ENCODE data around the gene DAPK2. TPM values are rescaled to one million over a fixed set of nuclear protein-coding genes. Genes with fewer than 3 reads are reported as not detected.

The DAPK2 gene
- polyA plus RNA-seq, 1 of the 3 experiments (the other 2 are of a cell fraction): 1.4 TPM

DNA sequence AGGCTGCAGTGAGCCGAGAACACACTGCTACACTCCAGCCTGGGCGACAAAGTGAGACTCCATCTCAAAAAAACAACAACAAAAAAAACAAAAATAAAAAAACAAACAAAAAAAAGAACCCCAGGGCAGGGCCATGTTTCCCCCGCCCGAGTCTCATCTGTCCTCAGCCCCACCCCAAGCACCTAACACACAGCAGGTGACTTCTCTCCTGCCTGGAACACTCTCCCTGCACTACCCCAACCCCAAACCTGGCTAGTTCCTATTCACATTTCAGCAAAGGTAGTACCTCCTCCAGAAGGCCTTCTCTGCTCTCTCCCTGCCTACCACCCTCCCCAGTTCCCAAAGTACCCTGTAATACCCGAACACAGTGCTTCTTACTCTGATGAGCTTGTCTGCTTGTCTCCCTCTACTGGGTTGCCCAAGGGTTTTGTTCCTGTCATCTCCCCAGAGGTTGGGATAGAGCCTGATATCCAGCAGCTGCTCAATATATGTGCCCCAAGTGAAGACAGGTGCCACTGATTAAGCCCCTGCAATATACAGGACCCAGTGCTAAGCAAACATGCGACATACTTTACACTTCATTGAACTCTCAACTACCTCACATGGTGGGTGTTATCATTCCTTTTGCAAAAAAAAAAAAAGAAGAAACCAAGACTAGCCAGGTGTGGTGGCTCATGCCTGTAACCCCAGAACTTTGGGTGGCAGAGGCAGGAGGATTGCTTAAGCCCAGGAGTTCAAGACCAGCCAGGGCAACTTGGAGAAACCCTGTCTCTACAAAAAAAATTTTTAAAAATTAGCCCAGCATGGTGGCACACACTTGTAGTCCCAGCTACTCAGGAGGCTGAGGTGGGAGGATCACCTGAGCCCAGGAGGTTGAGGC, 103.6 kb downstream of the DAPK2 start:
- Histone ChIP-seq H3K9me2 (no peaks in the 10 kb centered on the region), H3K4me2 (no peak overlapping the region), H2AFZ (ENCODE audit: low read depth) (no peak overlapping the region), H3F3A (replicated peaks; ENCODE audit: insufficient read depth) (no peaks in the 10 kb centered on the region), H3K27me3 (ENCODE audit: insufficient read depth) (no peaks in the 10 kb centered on the region), H3K4me3 (ENCODE audit: low read depth in 2 of 2, low read length in 1 of 2) (no peak overlapping the region), H3K9me3 (no peaks in the 10 kb centered on the region), H3K79me2 (ENCODE audit: insufficient read depth) (no peaks in the 10 kb centered on the region), H3K9ac (no peak overlapping the region), H4K20me1 (ENCODE audit: insufficient read depth) (no peaks in the 10 kb centered on the region), H3K27ac (ENCODE audit: low read depth in 2 of 2, low read length in 1 of 2) (no peak overlapping the region), H3K4me1 (ENCODE audit: control insufficient read depth in 1 of 2, insufficient read depth in 2 of 2, low read depth in 1 of 2, low read length in 1 of 2) (peaks cover 8 to 12% of the 10 kb centered on the region in 2 experiments; a peak in 2 of 4 replicates), H3K36me3 (replicated peaks in 1 of 2; ENCODE audit: control insufficient read depth in 1 of 2, insufficient read depth in 2 of 2, low read length in 1 of 2) (no peaks in the 10 kb centered on the region)
- ChIA-PET POLR2A (no interaction called here), CTCF (interaction anchor here (1.8 kb wide), 1 partner anchor 191 kb away, joined by 5 read pairs; no protein-coding TSS in a partner anchor)
- no peak for DNase-seq
- WGBS (ENCODE audit: low lambda C conversion rate): 93% methylated on average over 6 of the region's 6 CpGs
- TF ChIP-seq TCF12 (IDR thresholded peaks at IDR 0.05) (no peak), POLR2AphosphoS5 (IDR thresholded peaks at IDR 0.05; ENCODE audit: low read depth, low read length) (no peak), RFX5 (IDR thresholded peaks at IDR 0.05; ENCODE audit: low read length) (no peak), TAF1 (IDR thresholded peaks at IDR 0.05; ENCODE audit: borderline replicate concordance, low read depth, low read length) (no peak), FOSL2 (IDR thresholded peaks at IDR 0.05; ENCODE audit: borderline replicate concordance, low read depth) (no peak), MXI1 (IDR thresholded peaks at IDR 0.05; ENCODE audit: low read depth, low read length) (no peak), FOXM1 (IDR thresholded peaks at IDR 0.05; ENCODE audit: low read depth) (no peak), SMC3 (IDR thresholded peaks at IDR 0.05; ENCODE audit: low read depth, low read length) (no peak), RAD21 (IDR thresholded peaks at IDR 0.05; ENCODE audit: low read length) (no peak)

DNA sequence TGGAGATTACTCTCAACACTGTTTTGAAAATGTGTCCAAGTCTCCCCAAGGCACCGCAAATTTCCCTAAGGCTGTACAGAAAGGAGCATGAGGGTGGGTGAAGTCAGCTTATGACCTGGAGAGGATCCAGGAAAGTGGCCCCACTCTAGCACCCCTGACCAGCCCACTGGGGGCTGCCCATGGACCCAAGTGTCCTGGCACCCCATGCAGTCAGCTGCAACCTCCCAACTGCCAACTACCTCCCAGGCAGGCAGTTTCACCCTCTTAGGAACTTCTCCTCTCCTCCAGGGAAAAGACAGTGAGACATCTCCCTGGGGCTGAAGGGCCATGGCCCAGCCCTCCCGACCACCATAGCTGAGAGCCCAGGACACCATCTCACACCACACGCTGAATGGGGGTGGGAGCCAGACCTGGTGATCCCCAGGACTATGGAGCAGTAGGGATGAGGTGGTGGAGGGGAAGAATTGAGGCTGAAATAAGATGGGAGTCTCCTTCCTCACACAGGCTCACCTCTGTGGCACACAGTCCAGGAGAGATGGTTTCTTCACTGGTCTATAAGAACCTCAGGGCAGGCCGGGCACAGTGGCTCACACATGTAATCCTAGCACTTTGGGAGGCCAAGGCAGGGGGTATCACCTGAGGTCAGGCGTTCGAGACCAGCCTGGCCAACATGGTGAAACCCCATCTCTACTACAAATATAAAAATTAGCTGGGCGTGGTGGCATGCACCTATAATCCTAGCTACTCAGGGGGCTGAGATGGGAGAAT, 104.4 kb downstream of the DAPK2 start:
- no peak overlapping the region for H3K4me3 ChIP-seq (ENCODE audit: low read depth in 2 of 2, low read length in 1 of 2)
- WGBS (ENCODE audit: low lambda C conversion rate): 91% methylated on average over 5 of the region's 7 CpGs
- DNase-seq: no peak

More for the DNA sequence above, 104.4 kb downstream of the DAPK2 start:
- TF ChIP-seq, protein P1, sequence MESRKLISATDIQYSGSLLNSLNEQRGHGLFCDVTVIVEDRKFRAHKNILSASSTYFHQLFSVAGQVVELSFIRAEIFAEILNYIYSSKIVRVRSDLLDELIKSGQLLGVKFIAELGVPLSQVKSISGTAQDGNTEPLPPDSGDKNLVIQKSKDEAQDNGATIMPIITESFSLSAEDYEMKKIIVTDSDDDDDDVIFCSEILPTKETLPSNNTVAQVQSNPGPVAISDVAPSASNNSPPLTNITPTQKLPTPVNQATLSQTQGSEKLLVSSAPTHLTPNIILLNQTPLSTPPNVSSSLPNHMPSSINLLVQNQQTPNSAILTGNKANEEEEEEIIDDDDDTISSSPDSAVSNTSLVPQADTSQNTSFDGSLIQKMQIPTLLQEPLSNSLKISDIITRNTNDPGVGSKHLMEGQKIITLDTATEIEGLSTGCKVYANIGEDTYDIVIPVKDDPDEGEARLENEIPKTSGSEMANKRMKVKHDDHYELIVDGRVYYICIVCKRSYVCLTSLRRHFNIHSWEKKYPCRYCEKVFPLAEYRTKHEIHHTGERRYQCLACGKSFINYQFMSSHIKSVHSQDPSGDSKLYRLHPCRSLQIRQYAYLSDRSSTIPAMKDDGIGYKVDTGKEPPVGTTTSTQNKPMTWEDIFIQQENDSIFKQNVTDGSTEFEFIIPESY (IDR thresholded peaks at IDR 0.05; ENCODE audit: borderline replicate concordance, low read depth): no peak
- no peak for TF ChIP-seq GABPA (IDR thresholded peaks at IDR 0.05; ENCODE audit: low read depth)
- TF ChIP-seq JUND (IDR thresholded peaks at IDR 0.05): no peak
- TF ChIP-seq FOSL2 (IDR thresholded peaks at IDR 0.05; ENCODE audit: borderline replicate concordance, low read depth): no peak
- TF ChIP-seq, protein P2, sequence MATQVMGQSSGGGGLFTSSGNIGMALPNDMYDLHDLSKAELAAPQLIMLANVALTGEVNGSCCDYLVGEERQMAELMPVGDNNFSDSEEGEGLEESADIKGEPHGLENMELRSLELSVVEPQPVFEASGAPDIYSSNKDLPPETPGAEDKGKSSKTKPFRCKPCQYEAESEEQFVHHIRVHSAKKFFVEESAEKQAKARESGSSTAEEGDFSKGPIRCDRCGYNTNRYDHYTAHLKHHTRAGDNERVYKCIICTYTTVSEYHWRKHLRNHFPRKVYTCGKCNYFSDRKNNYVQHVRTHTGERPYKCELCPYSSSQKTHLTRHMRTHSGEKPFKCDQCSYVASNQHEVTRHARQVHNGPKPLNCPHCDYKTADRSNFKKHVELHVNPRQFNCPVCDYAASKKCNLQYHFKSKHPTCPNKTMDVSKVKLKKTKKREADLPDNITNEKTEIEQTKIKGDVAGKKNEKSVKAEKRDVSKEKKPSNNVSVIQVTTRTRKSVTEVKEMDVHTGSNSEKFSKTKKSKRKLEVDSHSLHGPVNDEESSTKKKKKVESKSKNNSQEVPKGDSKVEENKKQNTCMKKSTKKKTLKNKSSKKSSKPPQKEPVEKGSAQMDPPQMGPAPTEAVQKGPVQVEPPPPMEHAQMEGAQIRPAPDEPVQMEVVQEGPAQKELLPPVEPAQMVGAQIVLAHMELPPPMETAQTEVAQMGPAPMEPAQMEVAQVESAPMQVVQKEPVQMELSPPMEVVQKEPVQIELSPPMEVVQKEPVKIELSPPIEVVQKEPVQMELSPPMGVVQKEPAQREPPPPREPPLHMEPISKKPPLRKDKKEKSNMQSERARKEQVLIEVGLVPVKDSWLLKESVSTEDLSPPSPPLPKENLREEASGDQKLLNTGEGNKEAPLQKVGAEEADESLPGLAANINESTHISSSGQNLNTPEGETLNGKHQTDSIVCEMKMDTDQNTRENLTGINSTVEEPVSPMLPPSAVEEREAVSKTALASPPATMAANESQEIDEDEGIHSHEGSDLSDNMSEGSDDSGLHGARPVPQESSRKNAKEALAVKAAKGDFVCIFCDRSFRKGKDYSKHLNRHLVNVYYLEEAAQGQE (IDR thresholded peaks at IDR 0.05; ENCODE audit: low read depth, low read length): no peak
- TF ChIP-seq, protein P3, sequence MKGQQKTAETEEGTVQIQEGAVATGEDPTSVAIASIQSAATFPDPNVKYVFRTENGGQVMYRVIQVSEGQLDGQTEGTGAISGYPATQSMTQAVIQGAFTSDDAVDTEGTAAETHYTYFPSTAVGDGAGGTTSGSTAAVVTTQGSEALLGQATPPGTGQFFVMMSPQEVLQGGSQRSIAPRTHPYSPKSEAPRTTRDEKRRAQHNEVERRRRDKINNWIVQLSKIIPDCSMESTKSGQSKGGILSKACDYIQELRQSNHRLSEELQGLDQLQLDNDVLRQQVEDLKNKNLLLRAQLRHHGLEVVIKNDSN (IDR thresholded peaks at IDR 0.05; ENCODE audit: borderline replicate concordance, low read depth): no peak
- Histone ChIP-seq H2AFZ (ENCODE audit: low read depth) (no peak overlapping the region), H3K4me1 (ENCODE audit: control insufficient read depth in 1 of 2, insufficient read depth in 2 of 2, low read depth in 1 of 2, low read length in 1 of 2) (peaks cover 8 to 12% of the 10 kb centered on the region in 2 experiments; a peak in 2 of 4 replicates), H3K27ac (ENCODE audit: low read depth in 2 of 2, low read length in 1 of 2) (no peak overlapping the region), H3K79me2 (ENCODE audit: insufficient read depth) (no peaks in the 10 kb centered on the region), H3K36me3 (replicated peaks in 1 of 2; ENCODE audit: control insufficient read depth in 1 of 2, insufficient read depth in 2 of 2, low read length in 1 of 2) (no peaks in the 10 kb centered on the region), H3K9me3 (no peaks in the 10 kb centered on the region), H4K20me1 (ENCODE audit: insufficient read depth) (no peaks in the 10 kb centered on the region), H3K4me2 (no peak overlapping the region), H3K27me3 (ENCODE audit: insufficient read depth) (no peaks in the 10 kb centered on the region), H3K9me2 (no peaks in the 10 kb centered on the region), H3F3A (replicated peaks; ENCODE audit: insufficient read depth) (no peaks in the 10 kb centered on the region), H3K9ac (no peak overlapping the region)
- ChIA-PET CTCF (interaction anchor here (0.7 to 1.8 kb wide), 4 partner anchors 12 to 332 kb away, joined by 3 to 5 read pairs (median 3); partner anchors contain the start of gene DAPK2), POLR2A (no interaction called here)

All from SK-N-SH (cell line).